ENCODE data around the gene IRAK1. TPM values are rescaled to one million over a fixed set of nuclear protein-coding genes. Genes with fewer than 3 reads are reported as not detected.

IRAK1 gene
- total and polyA plus RNA-seq, 10 of the 15 experiments (the other 5 are each of a cell fraction or from before 2014, with no cell fraction given), result 4.2 to 136 (median 39.5) TPM

- TF ChIP-seq STAT1 (conservative IDR thresholded peaks at IDR 0.05) (no peak), EED (IDR thresholded peaks at IDR 0.05; ENCODE audit: low read depth) (no peak), POLR2AphosphoS5 (IDR thresholded peaks at IDR 0.05; ENCODE audit: low read length) (no peak), MYC (IDR thresholded peaks at IDR 0.05; ENCODE audit: insufficient read depth, insufficient read length, insufficient replicate concordance, low read length, severe bottlenecking) (no peak)
These were observed 56.2 kb downstream of the IRAK1 start (continued) for GRCh38 chrX:153963546-153963945.

DNA sequence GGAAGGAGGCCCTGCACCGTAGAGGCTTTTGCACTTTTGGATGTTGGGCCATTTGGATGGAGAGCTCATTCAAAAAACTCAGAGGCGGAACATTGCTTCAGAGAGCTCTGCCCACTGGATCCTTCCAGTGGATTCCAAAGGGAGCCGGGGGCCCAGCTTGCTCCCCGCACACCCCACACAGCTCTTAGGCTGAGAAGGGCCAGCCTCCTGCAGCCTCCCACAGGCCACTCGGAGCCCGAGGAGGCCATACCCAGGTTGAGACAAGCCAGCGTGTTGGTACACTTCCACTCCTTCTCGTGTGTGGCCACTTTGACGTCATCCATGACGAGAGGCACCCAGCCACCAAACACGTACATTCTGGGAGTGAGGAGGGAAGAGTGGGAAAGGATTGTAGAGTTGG, 58.4 kb downstream of the IRAK1 start:
- POLR2A ChIA-PET, result interaction anchor here (1.4 kb wide), 1 partner anchor 9 kb away, joined by 5 read pairs; no protein-coding TSS in a partner anchor
- no peak for FAIRE-seq
- TF ChIP-seq HCFC1 (IDR thresholded peaks at IDR 0.05; ENCODE audit: low read length), result no peak
- no peak for TF ChIP-seq ZZZ3 (IDR thresholded peaks at IDR 0.05; ENCODE audit: control insufficient read depth, insufficient read length, low read depth)
- TF ChIP-seq RUNX3 (IDR thresholded peaks at IDR 0.05; ENCODE audit: low read length), result no peak
- no peak for TF ChIP-seq POLR2AphosphoS2 (IDR thresholded peaks at IDR 0.05; ENCODE audit: low read depth, low read length)
- TF ChIP-seq, protein P1, sequence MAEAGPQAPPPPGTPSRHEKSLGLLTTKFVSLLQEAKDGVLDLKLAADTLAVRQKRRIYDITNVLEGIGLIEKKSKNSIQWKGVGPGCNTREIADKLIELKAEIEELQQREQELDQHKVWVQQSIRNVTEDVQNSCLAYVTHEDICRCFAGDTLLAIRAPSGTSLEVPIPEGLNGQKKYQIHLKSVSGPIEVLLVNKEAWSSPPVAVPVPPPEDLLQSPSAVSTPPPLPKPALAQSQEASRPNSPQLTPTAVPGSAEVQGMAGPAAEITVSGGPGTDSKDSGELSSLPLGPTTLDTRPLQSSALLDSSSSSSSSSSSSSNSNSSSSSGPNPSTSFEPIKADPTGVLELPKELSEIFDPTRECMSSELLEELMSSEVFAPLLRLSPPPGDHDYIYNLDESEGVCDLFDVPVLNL (IDR thresholded peaks at IDR 0.05; ENCODE audit: low read depth, low read length), result no peak
- no peak for TF ChIP-seq STAT3 (IDR thresholded peaks at IDR 0.05; ENCODE audit: low read depth, low read length)
- no peak for TF ChIP-seq TCF3 (IDR thresholded peaks at IDR 0.05; ENCODE audit: borderline replicate concordance, insufficient read depth, low read depth, low read length)
- TF ChIP-seq, protein P2, sequence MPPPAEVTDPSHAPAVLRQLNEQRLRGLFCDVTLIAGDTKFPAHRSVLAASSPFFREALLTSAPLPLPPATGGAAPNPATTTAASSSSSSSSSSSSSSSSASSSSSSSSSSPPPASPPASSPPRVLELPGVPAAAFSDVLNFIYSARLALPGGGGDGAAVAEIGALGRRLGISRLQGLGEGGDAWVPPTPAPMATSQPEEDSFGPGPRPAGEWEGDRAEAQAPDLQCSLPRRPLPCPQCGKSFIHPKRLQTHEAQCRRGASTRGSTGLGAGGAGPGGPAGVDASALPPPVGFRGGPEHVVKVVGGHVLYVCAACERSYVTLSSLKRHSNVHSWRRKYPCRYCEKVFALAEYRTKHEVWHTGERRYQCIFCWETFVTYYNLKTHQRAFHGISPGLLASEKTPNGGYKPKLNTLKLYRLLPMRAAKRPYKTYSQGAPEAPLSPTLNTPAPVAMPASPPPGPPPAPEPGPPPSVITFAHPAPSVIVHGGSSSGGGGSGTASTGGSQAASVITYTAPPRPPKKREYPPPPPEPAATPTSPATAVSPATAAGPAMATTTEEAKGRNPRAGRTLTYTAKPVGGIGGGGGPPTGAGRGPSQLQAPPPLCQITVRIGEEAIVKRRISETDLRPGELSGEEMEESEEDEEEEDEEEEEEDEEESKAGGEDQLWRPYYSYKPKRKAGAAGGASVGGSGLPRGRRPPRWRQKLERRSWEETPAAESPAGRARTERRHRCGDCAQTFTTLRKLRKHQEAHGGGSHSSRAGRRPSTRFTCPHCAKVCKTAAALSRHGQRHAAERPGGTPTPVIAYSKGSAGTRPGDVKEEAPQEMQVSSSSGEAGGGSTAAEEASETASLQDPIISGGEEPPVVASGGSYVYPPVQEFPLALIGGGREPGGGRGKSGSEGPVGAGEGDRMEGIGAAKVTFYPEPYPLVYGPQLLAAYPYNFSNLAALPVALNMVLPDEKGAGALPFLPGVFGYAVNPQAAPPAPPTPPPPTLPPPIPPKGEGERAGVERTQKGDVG (CRISPR knock-in tag; IDR thresholded peaks at IDR 0.05), result no peak
- TF ChIP-seq, protein P3, sequence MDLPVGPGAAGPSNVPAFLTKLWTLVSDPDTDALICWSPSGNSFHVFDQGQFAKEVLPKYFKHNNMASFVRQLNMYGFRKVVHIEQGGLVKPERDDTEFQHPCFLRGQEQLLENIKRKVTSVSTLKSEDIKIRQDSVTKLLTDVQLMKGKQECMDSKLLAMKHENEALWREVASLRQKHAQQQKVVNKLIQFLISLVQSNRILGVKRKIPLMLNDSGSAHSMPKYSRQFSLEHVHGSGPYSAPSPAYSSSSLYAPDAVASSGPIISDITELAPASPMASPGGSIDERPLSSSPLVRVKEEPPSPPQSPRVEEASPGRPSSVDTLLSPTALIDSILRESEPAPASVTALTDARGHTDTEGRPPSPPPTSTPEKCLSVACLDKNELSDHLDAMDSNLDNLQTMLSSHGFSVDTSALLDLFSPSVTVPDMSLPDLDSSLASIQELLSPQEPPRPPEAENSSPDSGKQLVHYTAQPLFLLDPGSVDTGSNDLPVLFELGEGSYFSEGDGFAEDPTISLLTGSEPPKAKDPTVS (IDR thresholded peaks at IDR 0.05; ENCODE audit: low read depth, low read length), result no peak
- TF ChIP-seq, protein P4, sequence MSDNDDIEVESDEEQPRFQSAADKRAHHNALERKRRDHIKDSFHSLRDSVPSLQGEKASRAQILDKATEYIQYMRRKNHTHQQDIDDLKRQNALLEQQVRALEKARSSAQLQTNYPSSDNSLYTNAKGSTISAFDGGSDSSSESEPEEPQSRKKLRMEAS (IDR thresholded peaks at IDR 0.05; ENCODE audit: low read depth, low read length), result no peak
- TF ChIP-seq BACH1 (IDR thresholded peaks at IDR 0.05; ENCODE audit: borderline replicate concordance), result no peak
- TF ChIP-seq, protein P5, sequence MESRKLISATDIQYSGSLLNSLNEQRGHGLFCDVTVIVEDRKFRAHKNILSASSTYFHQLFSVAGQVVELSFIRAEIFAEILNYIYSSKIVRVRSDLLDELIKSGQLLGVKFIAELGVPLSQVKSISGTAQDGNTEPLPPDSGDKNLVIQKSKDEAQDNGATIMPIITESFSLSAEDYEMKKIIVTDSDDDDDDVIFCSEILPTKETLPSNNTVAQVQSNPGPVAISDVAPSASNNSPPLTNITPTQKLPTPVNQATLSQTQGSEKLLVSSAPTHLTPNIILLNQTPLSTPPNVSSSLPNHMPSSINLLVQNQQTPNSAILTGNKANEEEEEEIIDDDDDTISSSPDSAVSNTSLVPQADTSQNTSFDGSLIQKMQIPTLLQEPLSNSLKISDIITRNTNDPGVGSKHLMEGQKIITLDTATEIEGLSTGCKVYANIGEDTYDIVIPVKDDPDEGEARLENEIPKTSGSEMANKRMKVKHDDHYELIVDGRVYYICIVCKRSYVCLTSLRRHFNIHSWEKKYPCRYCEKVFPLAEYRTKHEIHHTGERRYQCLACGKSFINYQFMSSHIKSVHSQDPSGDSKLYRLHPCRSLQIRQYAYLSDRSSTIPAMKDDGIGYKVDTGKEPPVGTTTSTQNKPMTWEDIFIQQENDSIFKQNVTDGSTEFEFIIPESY (IDR thresholded peaks at IDR 0.05), result no peak

More for the DNA sequence above, 58.4 kb downstream of the IRAK1 start:
- BruUV-seq (replicated peaks), result no TSS peak
- SMC1A ChIA-PET (ENCODE audit: uncharacterized antibody, unreplicated experiment), result no interaction called here
- RAD21 ChIA-PET (ENCODE audit: unreplicated experiment), result no interaction called here
- H3K27ac ChIP-seq (ENCODE audit: control insufficient read depth, insufficient read depth), result no peak overlapping the region
- no peaks in the 10 kb centered on the region for H3K27me3 ChIP-seq (replicated peaks in 1 of 2; ENCODE audit: control insufficient read depth in 2 of 2, insufficient read depth in 2 of 2, low read length in 1 of 2)
- H3K36me3 ChIP-seq (ENCODE audit: control insufficient read depth in 2 of 2, insufficient read depth in 2 of 2, low read length in 1 of 2), result peaks cover 17 to 65% of the 10 kb centered on the region in 2 experiments
- H3K4me1 ChIP-seq (ENCODE audit: control insufficient read depth, insufficient read depth, low read length), result no peaks in the 10 kb centered on the region
- no peaks in the 10 kb centered on the region; the same call in 1 of the 2 replicates for H4K20me1 ChIP-seq (ENCODE audit: control insufficient read depth, insufficient read depth)
- 97% methylated on average over 11 of the region's 11 CpGs for WGBS (ENCODE audit: insufficient coverage, insufficient replicate concordance, low lambda C conversion rate, missing lambda C conversion rate)
- H3K4me3 ChIP-seq, result no peak overlapping the region
- in situ Hi-C loops (cut with MboI) (loop anchor here (5.0 to 10.0 kb wide), 2 partner anchors 199 to 1006 kb away; partner anchors contain the start of gene PLXNB3), intact Hi-C loops (cut with micrococcal nuclease; ENCODE audit: unreplicated experiment) (no loop called here)
- DNase-seq (ENCODE audit: low read depth, low spot score), result no peak
- ATAC-seq, result no peak
- H3K4me2 ChIP-seq (ENCODE audit: control insufficient read depth, insufficient read depth), result no peak overlapping the region
- no peaks in the 10 kb centered on the region for H3K9me3 ChIP-seq (replicated peaks; ENCODE audit: control insufficient read depth, insufficient read depth, low read length)
- CTCF ChIA-PET, result interaction anchor here (0.8 to 1.6 kb wide), 3 partner anchors 14 to 99 kb away, joined by 3 to 5 read pairs (median 3); no protein-coding TSS in a partner anchor
- H2AFZ ChIP-seq (ENCODE audit: control insufficient read depth, low read depth, low read length), result no peak overlapping the region
- no peak overlapping the region for H3K9ac ChIP-seq (ENCODE audit: control insufficient read depth, insufficient read depth, low read length)
- H3K79me2 ChIP-seq (ENCODE audit: control insufficient read depth, insufficient read depth, low read length), result peaks cover 20% of the 10 kb centered on the region
